NCI-H2196 treated with DMSO at 0.1 percent for 48 hours (cell line): ENCODE results near the gene CCL17.
"Not testable (repeated sequence)": the region's sequence is repeated elsewhere in the genome, so short reads cannot be mapped to it uniquely, and the experiment has no call there.

Experiments used
- DNase-seq: peaks from one replicate; lab custom pipeline; 2025; ENCODE audit not compliant: unreplicated experiment; lab: John Stamatoyannopoulos, UW

Gene CCL17

GRCh38 chr16:57403965-57404817 lies at the start of gene CCL17:
Gene CCL17 (plus strand): TSS chr16:57404767. CDS start chr16:57413933, 9,166 bp downstream.
- DNase-seq = no peak

- DNase-seq = no peak
Measured at GRCh38 chr16:57355898-57356414, 48.6 kb upstream of the CCL17 start.

GRCh38 chr16:57356547-57356946 lies 48.0 kb upstream of the CCL17 start:
- DNase-seq = no peak

GRCh38 chr16:57357330-57358085 lies 47.1 kb upstream of the CCL17 start:
- no peak for DNase-seq

- DNase-seq = no peak
Measured at GRCh38 chr16:57358086-57358420, 46.5 kb upstream of the CCL17 start.

- DNase-seq = no peak
Measured at GRCh38 chr16:57358527-57359095, 46.0 kb upstream of the CCL17 start, which contains the start of gene CCL22. Gene CCL22 (plus strand): TSS chr16:57358783. CDS start chr16:57358817, 34 bp downstream.

GRCh38 chr16:57360321-57360935 lies 44.1 kb upstream of the CCL17 start:
- DNase-seq = no peak

- DNase-seq = no peak
Measured at GRCh38 chr16:57361404-57361803, 43.2 kb upstream of the CCL17 start.

- no peak for DNase-seq
Measured at GRCh38 chr16:57364143-57364542, 40.4 kb upstream of the CCL17 start.

GRCh38 chr16:57366544-57367040 lies 38.0 kb upstream of the CCL17 start:
- DNase-seq = no peak

- DNase-seq = no peak
Measured at GRCh38 chr16:57367116-57367752, 37.3 kb upstream of the CCL17 start.

GRCh38 chr16:57371494-57372371 lies 32.8 kb upstream of the CCL17 start:
- DNase-seq = no peak

- no peak for DNase-seq
Measured at GRCh38 chr16:57372372-57373116, 32.0 kb upstream of the CCL17 start, which contains the start of gene CX3CL1. Gene CX3CL1 (plus strand): TSS chr16:57372490. CDS start chr16:57372569, 79 bp downstream.

- DNase-seq = no peak
Measured at GRCh38 chr16:57373117-57373947, 31.2 kb upstream of the CCL17 start.

- DNase-seq = no peak
Measured at GRCh38 chr16:57374067-57374534, 30.5 kb upstream of the CCL17 start.

- DNase-seq = not testable (repeated sequence)
Measured at GRCh38 chr16:57374925-57375465, 29.6 kb upstream of the CCL17 start.

GRCh38 chr16:57376313-57376818 lies 28.2 kb upstream of the CCL17 start:
- DNase-seq = no peak
